GM19035 (cell line): ENCODE results near the gene UBXN2A.
"Not testable (repeated sequence)": the region's sequence is repeated elsewhere in the genome, so short reads cannot be mapped to it uniquely, and the experiment has no call there.

Experiments used
- ATAC-seq: cut with Tn5 transposase; IDR thresholded peaks from one replicate; pipeline ENCODE4 v1.9.1; 2021; ENCODE audit not compliant: unreplicated experiment

Gene UBXN2A

DNA sequence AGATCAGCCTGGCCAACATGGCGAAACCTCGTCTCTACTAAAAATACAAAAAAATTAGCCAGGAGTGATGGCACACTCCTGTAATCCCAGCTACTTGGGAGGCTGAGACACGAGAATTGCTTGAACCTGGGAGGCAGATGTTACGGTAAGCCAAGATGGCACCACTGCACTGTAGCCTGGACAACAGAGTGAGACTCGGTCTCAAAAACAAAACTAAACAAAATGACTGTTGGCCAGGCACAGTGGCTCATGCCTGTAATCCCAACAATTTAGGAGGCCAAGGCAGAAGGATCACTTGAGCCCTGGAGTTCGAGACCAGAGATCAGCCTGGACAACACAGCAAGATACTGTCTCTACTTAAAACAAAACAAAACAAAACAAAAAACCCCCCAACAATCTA lies 102.9 kb downstream of the UBXN2A start:
- not testable (repeated sequence) for ATAC-seq

DNA sequence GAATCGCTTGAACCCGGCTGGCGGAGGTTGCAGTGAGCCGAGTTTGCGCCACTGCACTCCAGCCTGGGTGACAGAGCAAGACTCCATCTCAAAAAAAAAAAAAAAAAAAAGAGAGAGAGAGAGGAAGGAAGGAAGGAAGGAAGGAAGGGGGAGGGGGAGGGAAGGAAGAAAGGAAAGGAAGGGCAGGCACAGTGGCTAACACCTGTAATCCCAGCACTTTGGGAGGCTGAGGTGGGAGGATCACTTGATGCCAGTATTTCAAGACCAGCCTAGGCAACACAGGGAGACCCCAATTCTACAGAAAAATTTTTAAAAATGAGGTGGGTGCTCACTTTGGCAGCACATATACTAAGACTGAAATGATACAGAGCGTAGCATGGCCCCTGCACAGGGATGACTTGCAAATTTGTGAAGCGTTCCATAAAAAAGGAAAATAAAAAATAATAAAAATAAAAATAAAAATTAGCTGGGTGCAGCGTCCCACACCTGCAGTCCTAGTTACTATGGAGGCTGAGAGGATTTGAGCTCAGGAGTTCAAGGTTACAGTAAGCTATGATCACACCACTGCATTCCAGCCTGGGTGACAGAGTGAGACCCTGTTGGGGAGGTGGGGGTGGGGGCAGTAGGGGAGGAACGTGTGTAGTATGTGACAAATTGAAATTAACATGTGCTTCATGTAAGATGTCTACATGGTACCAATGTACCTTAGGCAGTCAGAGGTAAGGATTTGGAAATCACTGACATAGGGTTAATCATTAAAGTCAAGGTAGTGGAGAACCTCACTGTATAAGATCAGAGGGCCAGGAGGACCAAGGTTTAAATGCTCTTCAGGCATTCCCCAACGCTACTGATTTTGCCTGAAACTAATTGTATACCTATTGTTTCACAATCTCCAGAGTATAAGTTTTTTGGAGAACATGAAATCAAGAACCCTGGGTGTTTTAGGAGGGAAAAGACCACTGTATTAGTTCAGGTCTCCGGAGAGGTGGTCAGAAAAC lies 105.5 kb downstream of the UBXN2A start:
- no peak for ATAC-seq

- ATAC-seq = no peak
Measured at GRCh38 chr2:24046599-24046929, 106.3 kb downstream of the UBXN2A start.

DNA sequence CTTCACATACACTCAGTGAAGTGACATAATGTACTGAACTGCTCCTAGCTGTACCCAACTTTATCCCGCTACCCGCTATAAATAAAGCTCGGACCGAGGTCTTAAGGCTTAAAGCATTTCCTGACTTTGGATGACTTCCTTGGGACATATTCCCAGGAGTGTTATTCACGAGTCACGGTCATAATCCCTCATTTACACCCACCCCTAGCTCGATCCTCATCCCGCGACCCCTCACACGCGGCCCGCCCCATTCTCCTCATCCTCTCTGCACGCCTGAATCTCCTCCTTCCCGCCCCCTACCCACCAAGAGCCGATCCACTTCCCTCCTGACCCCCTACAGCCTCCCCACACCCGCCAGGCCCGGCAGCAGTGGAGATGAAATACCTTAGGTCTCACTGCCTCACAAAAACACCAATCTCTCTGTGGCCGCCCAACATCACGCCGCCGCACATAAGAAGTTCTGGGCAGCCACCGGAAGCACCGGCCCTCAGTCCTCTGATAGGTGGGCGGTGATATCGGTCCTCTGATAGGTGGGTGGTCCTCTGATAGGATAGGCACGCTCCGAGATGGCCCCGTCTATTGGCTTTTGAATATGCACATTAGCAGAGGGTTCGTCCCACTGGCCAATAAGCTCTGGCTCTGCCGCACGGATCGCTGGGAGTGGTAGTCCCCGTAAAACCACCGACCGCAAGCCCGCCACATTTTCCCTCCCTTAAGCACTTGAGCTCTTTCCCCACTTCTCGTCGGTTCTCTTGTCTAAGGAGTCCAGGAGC lies 106.9 kb downstream of the UBXN2A start, which contains the start of gene WDCP:
Gene WDCP, minus strand, starts transcription at position 462 of the 773 bp plus-strand sequence. CDS start 7,897 bp downstream, outside the sequence.
- ATAC-seq = peak; percentile 99

GRCh38 chr2:24047703-24048033 lies 107.4 kb downstream of the UBXN2A start:
- peak; percentile 5 for ATAC-seq

- ATAC-seq = no peak
Measured at GRCh38 chr2:24048769-24049484, 108.7 kb downstream of the UBXN2A start.

DNA sequence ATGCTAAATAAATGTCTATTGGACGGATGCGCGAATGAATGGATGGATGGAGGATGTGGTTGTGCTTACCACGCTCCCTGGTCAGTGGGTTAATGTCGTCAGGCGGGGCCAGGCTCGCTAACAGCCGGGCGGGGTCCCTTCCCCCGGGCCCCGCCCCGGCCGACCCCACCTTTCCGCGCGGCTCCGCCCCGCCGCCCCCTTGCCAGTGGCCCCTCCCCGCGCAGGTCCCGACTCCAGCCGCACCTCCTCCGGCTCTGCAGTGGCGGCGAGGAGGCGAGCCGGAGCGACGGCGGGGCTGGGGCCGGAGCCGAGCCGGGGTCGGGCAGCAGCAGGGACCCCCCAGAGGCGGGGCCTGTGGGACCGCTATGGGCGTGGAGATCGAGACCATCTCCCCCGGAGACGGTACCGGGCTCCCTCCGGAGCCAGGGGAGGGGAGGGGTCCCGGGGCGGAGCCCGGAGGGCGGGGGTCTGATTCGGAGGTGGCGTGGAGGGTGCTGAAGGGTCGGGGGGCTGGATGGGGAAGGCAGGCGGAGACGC lies 109.3 kb downstream of the UBXN2A start, which contains the start of gene FKBP1B:
Gene FKBP1B, plus strand, starts transcription at position 257 of the 537 bp plus-strand sequence. Its CDS starts 109 bp downstream, at position 366.
- ATAC-seq = no peak

DNA sequence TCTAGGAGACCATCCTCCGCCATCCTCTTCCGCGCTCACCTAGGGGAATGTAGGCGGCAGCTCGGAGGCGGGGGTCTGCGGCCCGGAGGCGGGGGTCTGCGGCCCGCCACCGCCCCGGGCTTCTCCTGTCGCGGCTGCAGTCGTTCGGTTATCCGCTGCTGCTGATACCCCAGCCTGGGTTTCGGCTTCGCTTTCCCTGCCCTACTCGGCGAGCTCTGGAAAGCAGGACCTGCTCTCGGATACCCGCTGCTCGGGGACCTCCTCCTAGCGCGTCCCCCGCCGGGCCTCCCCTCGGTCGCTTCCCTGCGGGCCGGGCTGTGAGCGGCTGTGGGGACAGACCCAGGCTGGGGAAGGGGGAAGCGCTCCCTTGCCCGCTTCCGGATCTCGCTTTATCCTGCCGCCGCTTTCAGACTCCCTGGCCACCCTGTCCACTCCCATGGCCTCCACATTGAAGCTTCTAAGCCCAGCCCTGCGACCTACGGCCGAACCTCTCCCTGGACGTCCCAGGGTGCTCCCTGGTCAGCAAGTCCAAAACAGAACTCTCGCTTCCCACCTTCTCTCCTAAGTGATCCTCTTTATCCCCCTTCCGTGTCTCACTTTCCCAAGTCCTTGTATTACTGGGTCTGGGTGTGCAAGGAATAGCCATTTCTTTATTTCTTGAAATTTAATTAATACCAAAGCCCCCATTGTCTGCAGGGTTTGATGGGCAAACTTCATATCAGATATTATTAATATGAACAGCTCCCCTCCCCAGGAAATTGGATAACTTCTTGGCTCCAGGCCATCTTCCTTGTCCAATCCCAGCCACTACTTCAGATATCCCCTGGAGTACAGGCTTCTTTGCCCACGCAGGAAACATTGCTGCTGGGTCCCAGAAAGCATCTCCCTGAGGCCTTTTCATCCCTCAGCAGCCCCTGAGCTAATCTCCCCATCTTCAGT lies 110.0 kb downstream of the UBXN2A start:
- ATAC-seq = no peak

GRCh38 chr2:24051833-24052232 lies 111.6 kb downstream of the UBXN2A start:
- ATAC-seq = no peak

- no peak for ATAC-seq
Measured at GRCh38 chr2:24052951-24053350, 112.7 kb downstream of the UBXN2A start.
